H9 (cell line): Measurements from ENCODE around the gene AP3D1. TPM values are rescaled to one million over a fixed set of nuclear protein-coding genes. Genes with fewer than 3 reads are reported as not detected.

Experiments used
- DNase-seq: peaks from one replicate; pipeline ENCODE4 v3.0.0-alpha.2; 2017
- H2AFZ ChIP-seq: one replicate; pipeline ENCODE4 v1.6.1; 2013; ENCODE audit warnings: mild to moderate bottlenecking, low read length, control low read depth, moderate library complexity
- H2AK5ac ChIP-seq: 2 replicates; pipeline ENCODE4 v1.6.1; 2013; ENCODE audit warnings: low read length, control low read depth, mixed read lengths; ENCODE audit not compliant: insufficient read length
- H2BK120ac ChIP-seq: one replicate; pipeline ENCODE4 v1.6.1; 2013; ENCODE audit warnings: low read depth, mild to moderate bottlenecking, low read length, control low read depth, inconsistent platforms; ENCODE audit not compliant: poor library complexity, severe bottlenecking
- H2BK12ac ChIP-seq: 2 replicates; pipeline ENCODE4 v1.6.1; 2013; ENCODE audit warnings: low read length, control low read depth, mixed read lengths, low read depth; ENCODE audit not compliant: insufficient read length
- H2BK15ac ChIP-seq: 2 replicates; pipeline ENCODE4 v1.6.1; 2013; ENCODE audit warnings: low read depth, low read length, control low read depth
- H2BK20ac ChIP-seq: one replicate; pipeline ENCODE4 v1.6.1; 2013; ENCODE audit warnings: low read depth, mild to moderate bottlenecking, low read length, control low read depth, inconsistent platforms; ENCODE audit not compliant: poor library complexity, severe bottlenecking
- H2BK5ac ChIP-seq: 2 replicates; pipeline ENCODE4 v1.6.1; 2013; ENCODE audit warnings: low read length, control low read depth, mixed read lengths; ENCODE audit not compliant: insufficient read length
- H3K14ac ChIP-seq: 2 replicates; pipeline ENCODE4 v1.6.1; 2013; ENCODE audit warnings: low read length, control low read depth; ENCODE audit not compliant: insufficient read depth
- H3K18ac ChIP-seq: 2 replicates; pipeline ENCODE4 v1.6.1; 2013; ENCODE audit warnings: low read depth, mild to moderate bottlenecking, mixed read lengths, low read length, control low read depth; ENCODE audit not compliant: insufficient read length
- H3K23ac ChIP-seq: 2 replicates; pipeline ENCODE4 v1.6.1; 2013; ENCODE audit warnings: low read length, control low read depth, mixed read lengths, low read depth; ENCODE audit not compliant: insufficient read length
- H3K23me2 ChIP-seq: 2 replicates; pipeline ENCODE4 v1.6.1; 2013; ENCODE audit warnings: low read depth, mild to moderate bottlenecking, mixed read lengths, low read length, control low read depth; ENCODE audit not compliant: insufficient read length, poor library complexity, severe bottlenecking
- H3K27ac ChIP-seq: 2 replicates; pipeline ENCODE4 v1.5.1; 2013; ENCODE audit warnings: low read length, control low read depth, mixed read lengths, low read depth; ENCODE audit not compliant: insufficient read length
- H3K27me3 ChIP-seq: 2 replicates; pipeline ENCODE4 v1.6.1; 2013; ENCODE audit warnings: low read length, control low read depth, inconsistent platforms; ENCODE audit not compliant: insufficient read depth
- H3K4ac ChIP-seq: 2 replicates; pipeline ENCODE4 v1.6.1; 2013; ENCODE audit warnings: low read depth, mild to moderate bottlenecking, control low read depth, inconsistent platforms, low read length, moderate library complexity
- H3K4me1 ChIP-seq: 2 replicates; pipeline ENCODE4 v1.6.1; 2013; ENCODE audit warnings: low read length, control low read depth, inconsistent platforms; ENCODE audit not compliant: insufficient read depth
- H3K4me2 ChIP-seq: 2 replicates; pipeline ENCODE4 v1.6.1; 2013; ENCODE audit warnings: low read length, control low read depth, mixed read lengths; ENCODE audit not compliant: insufficient read length, insufficient read depth
- H3K56ac ChIP-seq: 2 replicates; pipeline ENCODE4 v1.6.1; 2013; ENCODE audit warnings: low read depth, mild to moderate bottlenecking, mixed read lengths, low read length, control low read depth; ENCODE audit not compliant: insufficient read length
- H3K79me1 ChIP-seq: 2 replicates; pipeline ENCODE4 v1.6.1; 2013; ENCODE audit warnings: low read depth, mild to moderate bottlenecking, moderate library complexity, low read length, control low read depth, inconsistent platforms; ENCODE audit not compliant: insufficient read depth, poor library complexity, severe bottlenecking
- H3K79me2 ChIP-seq: 2 replicates; pipeline ENCODE4 v1.6.1; 2013; ENCODE audit warnings: low read length, control low read depth, inconsistent platforms; ENCODE audit not compliant: insufficient read depth
- H3K9ac ChIP-seq: 2 replicates; pipeline ENCODE4 v1.6.1; 2013; ENCODE audit warnings: low read length, control low read depth, mixed read lengths; ENCODE audit not compliant: insufficient read length; ENCODE audit errors: extremely low read depth
- H3K9me3 ChIP-seq: one replicate; pipeline ENCODE4 v1.6.1; 2013; ENCODE audit warnings: low read depth, low read length, inconsistent platforms; ENCODE audit not compliant: control insufficient read depth
- H3T11ph ChIP-seq: one replicate; pipeline ENCODE4 v1.6.1; 2013; ENCODE audit warnings: mild to moderate bottlenecking, low read length, control low read depth, inconsistent platforms
- H4K20me1 ChIP-seq: one replicate; pipeline ENCODE4 v1.6.1; 2013; ENCODE audit not compliant: control insufficient read depth, insufficient read length, insufficient read depth
- H4K5ac ChIP-seq: 2 replicates; pipeline ENCODE4 v1.6.1; 2013; ENCODE audit warnings: low read depth, mild to moderate bottlenecking, mixed read lengths, low read length, control low read depth; ENCODE audit not compliant: insufficient read length
- H4K8ac ChIP-seq: replicated peaks from 2 replicates; pipeline ENCODE4 v1.6.1; 2013; ENCODE audit warnings: low read length, control low read depth, mixed read lengths, low read depth; ENCODE audit not compliant: insufficient read length
- H4K91ac ChIP-seq: 2 replicates; pipeline ENCODE4 v1.6.1; 2013; ENCODE audit warnings: low read depth, mild to moderate bottlenecking, moderate library complexity, mixed read lengths, low read length, control low read depth; ENCODE audit not compliant: insufficient read length
- H3K27ac Mint-ChIP-seq, 3 experiments: 2 replicates in 2 of 3; 3 replicates in 1 of 3; pipeline ENCODE4 v1.8.0; 2020 to 2021; ENCODE audit warnings: mixed read lengths in 3 of 3, mild to moderate bottlenecking in 1 of 3, moderate library complexity in 1 of 3
- H3K27me3 Mint-ChIP-seq: 2 replicates; pipeline ENCODE4 v1.8.0; 2021; ENCODE audit warnings: low read depth, mild to moderate bottlenecking, moderate library complexity, mixed read lengths
- H3K36me3 Mint-ChIP-seq, 3 experiments: 2 replicates in 2 of 3; 3 replicates in 1 of 3; pipeline ENCODE4 v1.8.0; 2020 to 2021; ENCODE audit warnings: low read depth in 3 of 3, mixed read lengths in 3 of 3; ENCODE audit not compliant: insufficient read depth in 1 of 3
- H3K4me1 Mint-ChIP-seq, 2 experiments: 2 replicates each; pipeline ENCODE4 v1.8.0; 2020; ENCODE audit warnings: mixed read lengths in 2 of 2
- H3K4me3 Mint-ChIP-seq, 2 experiments: 2 replicates in 1 of 2; 3 replicates in 1 of 2; pipeline ENCODE4 v1.8.0; 2020 to 2021; ENCODE audit warnings: mild to moderate bottlenecking in 2 of 2, mixed read lengths in 2 of 2, moderate library complexity in 1 of 2
- H3K9me3 Mint-ChIP-seq, 2 experiments: 2 replicates in 1 of 2; 3 replicates in 1 of 2; pipeline ENCODE4 v1.8.0; 2020; ENCODE audit warnings: mild to moderate bottlenecking in 2 of 2, mixed read lengths in 2 of 2, moderate library complexity in 1 of 2
- CTCF ChIP-seq: fragments of 200-600 bp; sonication (generic); conservative IDR thresholded peaks from 3 replicates; pipeline ENCODE4 v1.8.0; 2021; ENCODE audit warnings: antibody characterized with exemption, mild to moderate bottlenecking
- WGBS: extraction: QIAGEN DNeasy Blood & Tissue Kit; methylation state at CpG from one replicate; pipeline ENCODE4 v1.1.7; 2013; ENCODE audit warnings: missing lambda C conversion rate, low lambda C conversion rate, mixed read lengths; ENCODE audit not compliant: insufficient read length; ENCODE audit errors: extremely low coverage; 5-methylcytosine and 5-hydroxymethylcytosine counted together
- total RNA-seq: library from RNA; stranded (reverse); gene quantifications from 2 replicates; pipeline ENCODE4 v1.2.1, GENCODE V29; 2021

AP3D1 gene
- total RNA-seq, 1 experiment from 2014 or later, result 142 TPM

- Histone ChIP-seq H3K4me2 (no peak overlapping the region), H2BK120ac (no peak overlapping the region), H4K8ac (no peak overlapping the region), H3K9me3 (peaks cover 5% of the 10 kb centered on the region), H3K9ac (no peak overlapping the region), H2BK20ac (no peak overlapping the region), H4K91ac (no peak overlapping the region), H3K14ac (no peak overlapping the region; the same call in 1 of the 2 replicates), H3T11ph (no peak overlapping the region), H2AK5ac (no peak overlapping the region), H2BK12ac (no peak overlapping the region), H4K20me1 (no peaks in the 10 kb centered on the region), H3K27me3 (no peaks in the 10 kb centered on the region), H3K23me2 (no peaks in the 10 kb centered on the region), H3K79me2 (peaks cover 2% of the 10 kb centered on the region; the same call in 1 of the 2 replicates), H3K4ac (no peak overlapping the region), H2AFZ (no peak overlapping the region), H2BK15ac (no peak overlapping the region), H2BK5ac (no peak overlapping the region), H4K5ac (no peak overlapping the region), H3K23ac (no peak overlapping the region), H3K56ac (no peak overlapping the region), H3K18ac (no peak overlapping the region), H3K4me1 (no peaks in the 10 kb centered on the region), H3K27ac (no peak overlapping the region), H3K79me1 (no peaks in the 10 kb centered on the region)
- no CpG with 5 or more reads among the region's 20 CpGs for WGBS
- no peaks in the 10 kb centered on the region; the same call in 1 of the 2 replicates for H3K27me3 Mint-ChIP-seq
- no peak for DNase-seq
- H3K36me3 Mint-ChIP-seq, result peaks cover 48 to 80% (median 75%) of the 10 kb centered on the region in 3 experiments
- H3K27ac Mint-ChIP-seq, result no peak overlapping the region
- H3K4me1 Mint-ChIP-seq, result no peaks in the 10 kb centered on the region
- TF ChIP-seq CTCF, result no peak
- no peak overlapping the region for H3K4me3 Mint-ChIP-seq
- peaks cover 14 to 18% of the 10 kb centered on the region in 2 experiments; a peak in 4 of 5 replicates for H3K9me3 Mint-ChIP-seq
Observed at GRCh38 chr19:2103045-2103707, 48.2 kb downstream of the AP3D1 start.
